Neural cell (in vitro differentiated cells): Measurements from ENCODE around the gene CDON. TPM values are rescaled to one million over a fixed set of nuclear protein-coding genes. Genes with fewer than 3 reads are reported as not detected.

Source experiments
- H2AFZ ChIP-seq: fragments of 200-600, 300-800 bp; sonication (generic), shearing (Covaris generic); 2 replicates; pipeline ENCODE4 v1.6.0; 2014; ENCODE audit warnings: low read depth, mild to moderate bottlenecking, antibody characterized with exemption, low read length, moderate library complexity
- H3F3A ChIP-seq: fragments of 200-600 bp; shearing (Covaris generic); 2 replicates; pipeline ENCODE4 v1.6.1; 2016; ENCODE audit warnings: mild to moderate bottlenecking, moderate library complexity, mixed read lengths, antibody characterized with exemption, low read length; ENCODE audit not compliant: insufficient read depth, poor library complexity, severe bottlenecking
- H3K27ac ChIP-seq: fragments of 200-600, 300-800 bp; sonication (generic), shearing (Covaris generic); 2 replicates; pipeline ENCODE4 v1.5.1; 2014; ENCODE audit warnings: mild to moderate bottlenecking, low read length, moderate library complexity
- H3K27me3 ChIP-seq: fragments of 300-800, 200-600 bp; sonication (generic), shearing (Covaris generic); 2 replicates; pipeline ENCODE4 v1.6.0; 2014; ENCODE audit warnings: mild to moderate bottlenecking, low read depth, low read length, moderate library complexity; ENCODE audit not compliant: insufficient read depth
- H3K36me3 ChIP-seq: fragments of 300-800, 200-600 bp; sonication (generic), shearing (Covaris generic); 2 replicates; pipeline ENCODE4 v1.5.1; 2014; ENCODE audit warnings: mild to moderate bottlenecking, antibody characterized with exemption, low read length, moderate library complexity; ENCODE audit not compliant: insufficient read depth
- H3K4me2 ChIP-seq: fragments of 300-800, 200-600 bp; sonication (generic), shearing (Covaris generic); 2 replicates; pipeline ENCODE4 v1.6.0; 2014; ENCODE audit warnings: mild to moderate bottlenecking, low read length
- H3K4me3 ChIP-seq: fragments of 300-800, 200-600 bp; sonication (generic), shearing (Covaris generic); 2 replicates; pipeline ENCODE4 v1.5.1; 2014; ENCODE audit warnings: mild to moderate bottlenecking, low read length, moderate library complexity
- H3K79me2 ChIP-seq: fragments of 200-600 bp; shearing (Covaris generic); replicated peaks from 2 replicates; pipeline ENCODE4 v1.6.0; 2014; ENCODE audit warnings: mild to moderate bottlenecking, low read length, moderate library complexity; ENCODE audit not compliant: insufficient read depth
- H3K9ac ChIP-seq: fragments of 300-800, 200-600 bp; sonication (generic), shearing (Covaris generic); 2 replicates; pipeline ENCODE4 v1.6.1; 2016; ENCODE audit warnings: mild to moderate bottlenecking, low read length, mixed read lengths
- H3K9me2 ChIP-seq: fragments of 200-600 bp; shearing (Covaris generic); 2 replicates; pipeline ENCODE4 v1.6.1; 2016; ENCODE audit warnings: mild to moderate bottlenecking, low read length, mixed read lengths; ENCODE audit not compliant: insufficient read depth
- H3K9me3 ChIP-seq: fragments of 200-600, 300-800 bp; sonication (generic), shearing (Covaris generic); 2 replicates; pipeline ENCODE4 v1.6.1; 2016; ENCODE audit warnings: mild to moderate bottlenecking, mixed run types, low read length, moderate library complexity, mixed read lengths
- H4K20me1 ChIP-seq: fragments of 200-600 bp; shearing (Covaris generic); 2 replicates; pipeline ENCODE4 v1.6.1; 2016; ENCODE audit warnings: mild to moderate bottlenecking, mixed run types; ENCODE audit not compliant: insufficient read depth
- EP300 ChIP-seq: fragments of 450-650 bp; conservative IDR thresholded peaks from 2 replicates; pipeline ENCODE4 v1.6.1; 2014; ENCODE audit warnings: antibody characterized with exemption, mild to moderate bottlenecking, moderate library complexity; ENCODE audit not compliant: poor library complexity, severe bottlenecking
- EZH2 ChIP-seq: fragments of 200-600, 300-800 bp; shearing (Covaris generic), sonication (generic); IDR thresholded peaks from 2 replicates; pipeline ENCODE4 v1.6.1; 2014; ENCODE audit warnings: antibody characterized with exemption, low read length, borderline replicate concordance, mild to moderate bottlenecking; ENCODE audit not compliant: insufficient read depth, poor library complexity, severe bottlenecking
- MXI1 ChIP-seq: fragments of 450-650 bp; conservative IDR thresholded peaks from 2 replicates; pipeline ENCODE4 v1.6.1; 2014; ENCODE audit warnings: antibody characterized with exemption, mild to moderate bottlenecking; ENCODE audit not compliant: poor library complexity, severe bottlenecking
- POLR2AphosphoS5 ChIP-seq: IDR thresholded peaks from 2 replicates; pipeline ENCODE4 v1.6.1; 2012
- RAD21 ChIP-seq: fragments of 450-650 bp; conservative IDR thresholded peaks from 2 replicates; pipeline ENCODE4 v1.6.1; 2014; ENCODE audit warnings: antibody characterized with exemption, mild to moderate bottlenecking, moderate library complexity
- SMC3 ChIP-seq: fragments of 450-650 bp; conservative IDR thresholded peaks from 2 replicates; pipeline ENCODE4 v1.6.1; 2014; ENCODE audit warnings: antibody characterized with exemption, mild to moderate bottlenecking, moderate library complexity; ENCODE audit not compliant: poor library complexity
- TAF1 ChIP-seq: IDR thresholded peaks from 2 replicates; pipeline ENCODE4 v1.6.1; 2012; ENCODE audit warnings: low read depth
- polyA plus RNA-seq: library from polyadenylated mRNA; depleted of rRNA; stranded (reverse); fragments of >200 nt; gene quantifications from 2 replicates; pipeline ENCODE4 v1.2.3, GENCODE V29; 2014
- TF ChIP-seq, protein P1 (sequence below): IDR thresholded peaks from 2 replicates; pipeline ENCODE4 v1.6.1; 2012; ENCODE audit warnings: borderline replicate concordance
- TF ChIP-seq, protein P2 (sequence below): fragments of 450-650 bp; IDR thresholded peaks from 2 replicates; pipeline ENCODE4 v1.5.1; 2014; ENCODE audit warnings: antibody characterized with exemption, mild to moderate bottlenecking, moderate library complexity; ENCODE audit not compliant: poor library complexity, severe bottlenecking

CDON gene
- polyA plus RNA-seq, 1 donor from 2014 or later = 44.1 TPM

DNA sequence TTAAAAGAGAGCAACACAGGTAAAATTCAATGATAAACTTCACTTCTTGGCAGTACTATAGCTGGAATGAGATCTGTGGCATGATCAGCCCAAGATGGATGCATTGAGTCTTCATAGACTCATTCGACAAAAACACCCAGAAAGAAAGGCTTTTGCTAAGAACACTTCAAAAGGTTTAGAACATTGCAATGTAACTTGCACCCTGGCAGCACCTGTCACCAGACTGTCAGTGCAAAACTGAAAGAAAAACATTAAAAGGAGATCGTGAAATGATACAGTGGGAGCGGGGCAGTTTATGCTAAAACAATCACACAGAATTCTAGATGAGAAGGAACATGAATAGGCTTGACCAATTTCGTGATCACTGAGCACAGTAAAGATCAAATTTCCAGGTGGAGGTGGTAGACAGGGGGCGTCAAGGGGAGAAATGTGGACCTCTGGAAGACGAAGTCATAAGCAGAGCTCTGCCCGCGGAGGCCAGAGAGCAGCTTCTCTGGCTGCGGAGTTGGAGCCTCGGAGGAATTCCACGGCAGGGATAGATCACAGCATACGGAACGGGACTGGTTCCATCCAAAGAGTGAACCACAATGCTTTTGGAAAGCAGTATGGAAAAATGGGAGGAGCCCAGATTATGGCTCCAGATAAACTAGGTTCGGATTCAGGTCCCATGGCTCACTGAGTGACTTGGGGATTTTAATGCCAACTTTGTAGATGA is 104.9 kb downstream of the CDON start:
- no peaks in the 10 kb centered on the region for H3F3A ChIP-seq
- no peak overlapping the region for H3K9ac ChIP-seq
- H3K9me3 ChIP-seq = no peaks in the 10 kb centered on the region
- H3K4me3 ChIP-seq = no peak overlapping the region
- no peak overlapping the region for H3K4me2 ChIP-seq
- H3K79me2 ChIP-seq = no peaks in the 10 kb centered on the region
- H3K36me3 ChIP-seq = peaks cover 4% of the 10 kb centered on the region
- TF ChIP-seq TAF1 = no peak
- no peak for TF ChIP-seq MXI1
- no peak for TF ChIP-seq EP300
- no peak for TF ChIP-seq EZH2
- no peak for TF ChIP-seq RAD21
- TF ChIP-seq, protein P1, sequence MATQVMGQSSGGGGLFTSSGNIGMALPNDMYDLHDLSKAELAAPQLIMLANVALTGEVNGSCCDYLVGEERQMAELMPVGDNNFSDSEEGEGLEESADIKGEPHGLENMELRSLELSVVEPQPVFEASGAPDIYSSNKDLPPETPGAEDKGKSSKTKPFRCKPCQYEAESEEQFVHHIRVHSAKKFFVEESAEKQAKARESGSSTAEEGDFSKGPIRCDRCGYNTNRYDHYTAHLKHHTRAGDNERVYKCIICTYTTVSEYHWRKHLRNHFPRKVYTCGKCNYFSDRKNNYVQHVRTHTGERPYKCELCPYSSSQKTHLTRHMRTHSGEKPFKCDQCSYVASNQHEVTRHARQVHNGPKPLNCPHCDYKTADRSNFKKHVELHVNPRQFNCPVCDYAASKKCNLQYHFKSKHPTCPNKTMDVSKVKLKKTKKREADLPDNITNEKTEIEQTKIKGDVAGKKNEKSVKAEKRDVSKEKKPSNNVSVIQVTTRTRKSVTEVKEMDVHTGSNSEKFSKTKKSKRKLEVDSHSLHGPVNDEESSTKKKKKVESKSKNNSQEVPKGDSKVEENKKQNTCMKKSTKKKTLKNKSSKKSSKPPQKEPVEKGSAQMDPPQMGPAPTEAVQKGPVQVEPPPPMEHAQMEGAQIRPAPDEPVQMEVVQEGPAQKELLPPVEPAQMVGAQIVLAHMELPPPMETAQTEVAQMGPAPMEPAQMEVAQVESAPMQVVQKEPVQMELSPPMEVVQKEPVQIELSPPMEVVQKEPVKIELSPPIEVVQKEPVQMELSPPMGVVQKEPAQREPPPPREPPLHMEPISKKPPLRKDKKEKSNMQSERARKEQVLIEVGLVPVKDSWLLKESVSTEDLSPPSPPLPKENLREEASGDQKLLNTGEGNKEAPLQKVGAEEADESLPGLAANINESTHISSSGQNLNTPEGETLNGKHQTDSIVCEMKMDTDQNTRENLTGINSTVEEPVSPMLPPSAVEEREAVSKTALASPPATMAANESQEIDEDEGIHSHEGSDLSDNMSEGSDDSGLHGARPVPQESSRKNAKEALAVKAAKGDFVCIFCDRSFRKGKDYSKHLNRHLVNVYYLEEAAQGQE = no peak
- no peak for TF ChIP-seq POLR2AphosphoS5
- TF ChIP-seq SMC3 = no peak
- TF ChIP-seq, protein P2, sequence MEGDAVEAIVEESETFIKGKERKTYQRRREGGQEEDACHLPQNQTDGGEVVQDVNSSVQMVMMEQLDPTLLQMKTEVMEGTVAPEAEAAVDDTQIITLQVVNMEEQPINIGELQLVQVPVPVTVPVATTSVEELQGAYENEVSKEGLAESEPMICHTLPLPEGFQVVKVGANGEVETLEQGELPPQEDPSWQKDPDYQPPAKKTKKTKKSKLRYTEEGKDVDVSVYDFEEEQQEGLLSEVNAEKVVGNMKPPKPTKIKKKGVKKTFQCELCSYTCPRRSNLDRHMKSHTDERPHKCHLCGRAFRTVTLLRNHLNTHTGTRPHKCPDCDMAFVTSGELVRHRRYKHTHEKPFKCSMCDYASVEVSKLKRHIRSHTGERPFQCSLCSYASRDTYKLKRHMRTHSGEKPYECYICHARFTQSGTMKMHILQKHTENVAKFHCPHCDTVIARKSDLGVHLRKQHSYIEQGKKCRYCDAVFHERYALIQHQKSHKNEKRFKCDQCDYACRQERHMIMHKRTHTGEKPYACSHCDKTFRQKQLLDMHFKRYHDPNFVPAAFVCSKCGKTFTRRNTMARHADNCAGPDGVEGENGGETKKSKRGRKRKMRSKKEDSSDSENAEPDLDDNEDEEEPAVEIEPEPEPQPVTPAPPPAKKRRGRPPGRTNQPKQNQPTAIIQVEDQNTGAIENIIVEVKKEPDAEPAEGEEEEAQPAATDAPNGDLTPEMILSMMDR = no peak
- H4K20me1 ChIP-seq = no peaks in the 10 kb centered on the region
- no peaks in the 10 kb centered on the region for H3K9me2 ChIP-seq
- no peaks in the 10 kb centered on the region for H3K27me3 ChIP-seq
- H3K27ac ChIP-seq = no peak overlapping the region
- H2AFZ ChIP-seq = no peak overlapping the region

DNA sequence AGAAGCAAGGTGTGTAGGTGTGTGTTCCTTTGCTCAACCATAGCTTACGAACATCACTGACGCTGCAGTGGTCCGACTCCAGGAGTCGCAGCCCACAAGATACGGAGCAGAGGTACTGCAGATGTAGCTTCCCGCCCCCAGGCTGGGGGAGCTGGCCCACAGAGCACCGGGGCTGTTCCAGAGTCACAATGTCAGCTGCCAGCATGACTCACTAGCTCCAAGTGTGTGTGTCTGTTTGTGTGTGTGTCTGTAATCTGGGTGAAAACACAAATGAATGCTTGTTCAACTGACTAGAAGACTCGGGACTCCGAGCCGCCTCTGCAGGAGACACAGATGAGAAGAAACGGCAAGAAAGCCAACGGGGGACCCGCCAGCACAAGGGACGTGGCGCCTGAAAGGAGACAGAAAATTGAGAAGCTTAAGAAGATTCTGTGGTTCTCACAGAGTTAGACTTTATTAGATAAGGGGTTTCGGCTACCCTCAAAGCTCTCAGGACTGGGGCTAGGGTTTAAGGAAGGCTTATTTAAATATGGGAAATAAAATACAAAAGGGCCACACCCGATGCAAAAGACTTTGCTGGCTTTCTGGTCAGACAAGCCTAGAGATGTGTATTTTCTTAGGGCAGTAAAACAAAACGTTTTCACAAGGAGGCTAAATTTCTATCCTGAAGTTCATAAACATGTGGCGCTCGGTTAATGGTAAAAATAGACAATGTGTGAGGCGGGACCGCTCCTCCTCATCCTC is 106.1 kb downstream of the CDON start:
- Histone ChIP-seq H3K4me2 (no peak overlapping the region), H2AFZ (no peak overlapping the region), H3K9ac (no peak overlapping the region), H3K9me3 (no peaks in the 10 kb centered on the region), H3K9me2 (no peaks in the 10 kb centered on the region), H3F3A (no peaks in the 10 kb centered on the region), H3K27ac (no peak overlapping the region), H3K36me3 (peaks cover 4% of the 10 kb centered on the region), H3K4me3 (no peak overlapping the region), H3K79me2 (no peaks in the 10 kb centered on the region), H4K20me1 (no peaks in the 10 kb centered on the region), H3K27me3 (no peaks in the 10 kb centered on the region)
- TF ChIP-seq SMC3 = no peak
- TF ChIP-seq, protein P2 = no peak
- no peak for TF ChIP-seq EP300
- no peak for TF ChIP-seq MXI1
- no peak for TF ChIP-seq POLR2AphosphoS5
- TF ChIP-seq RAD21 = no peak
- TF ChIP-seq EZH2 = no peak
- TF ChIP-seq, protein P1 = no peak
- no peak for TF ChIP-seq TAF1
